GM21360 (cell line): ENCODE data around the gene FARP2.
A peak's percentile ranks its signal among the peaks of the same experiment; 100 is the strongest.

Experiments
- ATAC-seq: cut with Tn5 transposase; IDR thresholded peaks from one replicate; pipeline ENCODE4 v1.9.1; 2021; ENCODE audit warnings: mild to moderate bottlenecking, moderate library complexity; ENCODE audit not compliant: unreplicated experiment

The FARP2 gene

GRCh38 chr2:241321886-241322285, 34.2 kb upstream of the FARP2 start:
- ATAC-seq: no peak

- ATAC-seq: no peak
These were observed 32.3 kb upstream of the FARP2 start for GRCh38 chr2:241323778-241324177.

DNA sequence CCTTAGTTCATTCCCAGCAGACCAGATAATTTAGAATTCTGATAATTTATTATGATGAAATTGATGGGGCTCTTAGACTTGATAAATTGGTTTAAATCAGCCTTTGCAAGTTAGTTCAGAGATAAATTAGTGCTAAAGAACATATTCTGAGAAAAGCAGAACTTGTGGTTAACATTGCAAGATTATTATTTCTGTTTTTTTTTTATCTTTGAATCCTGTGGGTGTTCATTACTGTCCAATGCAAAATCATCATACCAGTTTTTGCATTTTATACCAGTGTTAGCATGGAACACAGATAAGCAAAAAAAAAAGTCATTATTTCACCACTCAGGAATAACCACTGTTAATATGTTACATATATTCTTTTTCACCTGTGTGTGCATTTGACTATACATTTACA, 31.3 kb upstream of the FARP2 start:
- ATAC-seq: no peak

DNA sequence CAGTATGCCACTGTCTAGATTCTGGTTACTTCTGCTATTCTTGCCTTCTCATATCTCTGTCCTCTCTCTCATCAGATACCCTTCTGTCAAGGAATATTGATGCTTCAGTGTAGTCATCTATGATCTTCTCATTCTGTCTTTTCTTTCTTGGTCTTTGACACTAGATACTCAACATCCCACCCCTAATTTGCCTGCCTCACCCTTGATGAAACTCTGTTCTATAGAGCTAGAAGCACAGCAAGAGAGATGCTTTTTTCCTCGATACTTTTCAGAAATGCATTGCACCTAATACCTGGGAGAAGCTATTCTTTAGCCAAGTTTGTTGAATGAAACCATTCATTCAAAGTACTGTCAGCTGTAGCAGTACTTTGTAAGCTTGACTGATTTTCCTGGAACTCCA, 30.8 kb upstream of the FARP2 start:
- ATAC-seq: no peak

DNA sequence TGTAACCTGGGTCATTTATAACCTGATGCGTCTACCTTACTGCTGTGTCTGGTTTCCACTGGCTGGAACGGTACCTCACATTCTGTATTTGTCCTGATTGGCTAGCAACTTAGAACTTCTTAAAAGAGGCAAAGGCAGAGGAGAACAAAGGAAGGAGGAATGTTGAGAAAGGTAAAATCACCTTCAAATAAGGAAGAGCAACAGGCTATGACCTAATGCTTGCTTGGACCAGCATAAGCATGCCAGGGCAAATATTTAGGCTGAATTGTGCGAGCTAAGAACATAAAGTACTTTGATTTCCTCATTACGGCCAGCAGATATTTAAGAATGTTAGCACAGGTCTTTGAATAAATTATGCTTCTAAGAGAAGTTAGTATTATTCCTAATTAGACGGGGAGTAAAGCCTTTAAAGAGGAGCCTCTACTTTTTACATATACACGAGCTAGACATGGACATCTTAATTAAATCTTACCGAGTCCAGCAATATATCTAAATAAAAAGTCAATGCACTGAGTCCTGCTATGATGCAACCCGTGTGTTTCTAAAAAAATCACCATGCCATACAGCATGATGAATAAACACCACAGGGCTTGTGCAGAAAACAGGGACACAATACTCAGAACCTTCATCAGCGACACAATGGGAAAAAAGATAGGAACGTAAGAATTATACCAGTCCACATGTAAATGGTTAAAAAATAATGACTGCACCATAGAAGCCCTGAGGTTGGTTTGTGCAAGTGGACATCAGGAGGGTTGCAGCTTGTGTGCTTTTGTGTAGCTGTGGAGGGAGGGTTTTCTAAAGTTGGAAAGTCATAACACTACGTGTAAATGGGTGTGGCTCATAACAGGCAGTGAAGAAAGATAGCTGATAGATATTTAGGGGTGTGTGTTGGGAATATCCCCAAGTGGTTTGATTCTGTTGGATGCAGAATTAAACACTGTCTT, 26.1 kb upstream of the FARP2 start:
- no peak for ATAC-seq

DNA sequence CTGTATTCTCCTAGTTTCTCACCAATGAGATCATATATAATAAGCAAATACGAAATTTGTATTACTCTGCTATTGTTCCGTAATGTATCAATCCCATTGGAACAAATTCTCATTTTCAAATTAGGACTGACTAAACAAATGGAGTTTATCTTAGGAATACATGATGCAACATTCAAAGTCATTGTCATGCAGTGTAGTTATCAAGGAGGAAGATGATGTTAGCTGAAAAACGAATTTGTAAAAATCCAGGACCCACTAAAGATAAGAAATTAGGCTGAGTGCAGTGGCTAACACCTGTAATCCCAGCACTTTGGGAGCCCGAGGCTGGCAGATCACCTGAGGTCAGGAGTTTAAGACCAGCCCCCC, 25.5 kb upstream of the FARP2 start:
- no peak for ATAC-seq

DNA sequence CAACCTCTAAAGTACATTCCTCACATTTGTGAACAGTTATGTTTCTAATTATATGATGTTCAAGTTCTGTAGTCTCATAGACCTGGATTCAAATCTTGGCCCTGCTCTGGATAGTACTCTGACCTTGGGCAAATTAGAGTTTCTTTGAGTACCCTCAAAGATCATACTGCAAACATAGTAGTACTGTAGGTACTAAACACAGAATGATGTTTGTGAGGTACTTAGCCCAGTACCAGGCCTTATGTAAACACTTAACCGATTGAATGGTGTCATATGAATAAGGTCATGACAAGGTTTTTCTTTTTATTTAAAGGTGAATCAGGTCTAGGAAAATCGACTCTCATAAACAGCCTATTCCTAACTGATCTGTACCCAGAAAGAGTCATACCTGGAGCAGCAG, 21.3 kb upstream of the FARP2 start:
- no peak for ATAC-seq

DNA sequence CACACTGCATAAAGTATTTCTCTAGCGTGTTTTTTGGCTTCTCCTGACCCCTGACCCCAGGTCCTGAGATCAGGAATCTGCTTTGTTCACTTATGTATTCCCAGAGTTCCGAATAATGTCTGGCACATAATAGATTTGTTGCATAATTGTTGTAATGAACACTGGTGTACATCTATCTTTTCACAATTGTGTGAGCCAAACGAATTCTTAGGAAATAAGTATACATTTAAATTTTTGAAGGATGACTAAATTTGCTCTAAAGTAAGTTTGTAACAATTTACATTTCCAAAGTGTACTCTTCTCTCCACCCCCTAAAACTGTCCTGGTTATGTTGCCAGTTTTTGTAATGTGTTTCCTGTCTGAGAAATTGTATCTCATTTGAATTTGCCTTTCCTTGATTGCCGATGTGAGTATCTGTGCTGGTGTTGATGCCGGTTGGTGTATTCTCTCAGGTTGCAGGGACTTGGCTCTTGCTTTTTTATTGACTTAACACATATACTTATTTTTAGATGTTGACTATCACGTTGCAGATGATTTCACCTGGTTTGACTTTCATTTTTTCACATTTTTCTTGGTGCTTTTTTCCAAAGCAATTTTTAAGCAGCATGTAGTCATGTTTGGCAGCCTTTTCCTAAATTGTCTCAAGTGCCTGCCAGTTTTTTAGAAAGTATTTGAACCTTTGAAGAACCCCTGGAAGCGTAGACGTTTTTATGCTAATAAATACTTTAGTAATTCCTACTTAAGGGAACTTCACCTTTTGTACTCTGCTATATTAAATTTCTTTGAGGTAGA, 16.1 kb upstream of the FARP2 start:
- no peak for ATAC-seq

DNA sequence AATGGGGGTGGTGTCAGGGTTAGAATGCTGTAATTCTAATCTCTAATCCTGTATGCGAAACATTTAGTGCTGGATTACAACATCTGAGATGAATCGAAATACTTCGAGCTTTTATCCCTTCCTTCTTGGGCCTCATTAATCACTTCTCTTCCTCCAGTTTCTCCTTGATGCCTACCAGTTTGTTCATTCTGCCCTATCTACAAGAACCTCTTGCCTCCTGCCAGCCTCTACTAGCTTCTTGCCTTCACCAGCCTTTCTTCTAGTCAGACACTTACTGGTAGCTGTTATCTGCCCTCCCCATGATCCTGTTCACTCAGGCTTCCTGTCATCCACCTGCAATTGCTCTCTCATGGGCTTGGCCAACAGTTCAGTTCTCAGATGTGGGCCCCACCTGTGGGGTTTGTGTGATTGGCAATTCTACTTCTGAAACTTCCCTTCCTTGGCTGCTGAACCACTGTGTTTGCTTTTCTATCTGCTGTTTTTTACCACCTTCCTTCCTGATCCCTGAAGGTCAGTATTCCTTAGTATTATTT, 15.4 kb upstream of the FARP2 start:
- no peak for ATAC-seq

DNA sequence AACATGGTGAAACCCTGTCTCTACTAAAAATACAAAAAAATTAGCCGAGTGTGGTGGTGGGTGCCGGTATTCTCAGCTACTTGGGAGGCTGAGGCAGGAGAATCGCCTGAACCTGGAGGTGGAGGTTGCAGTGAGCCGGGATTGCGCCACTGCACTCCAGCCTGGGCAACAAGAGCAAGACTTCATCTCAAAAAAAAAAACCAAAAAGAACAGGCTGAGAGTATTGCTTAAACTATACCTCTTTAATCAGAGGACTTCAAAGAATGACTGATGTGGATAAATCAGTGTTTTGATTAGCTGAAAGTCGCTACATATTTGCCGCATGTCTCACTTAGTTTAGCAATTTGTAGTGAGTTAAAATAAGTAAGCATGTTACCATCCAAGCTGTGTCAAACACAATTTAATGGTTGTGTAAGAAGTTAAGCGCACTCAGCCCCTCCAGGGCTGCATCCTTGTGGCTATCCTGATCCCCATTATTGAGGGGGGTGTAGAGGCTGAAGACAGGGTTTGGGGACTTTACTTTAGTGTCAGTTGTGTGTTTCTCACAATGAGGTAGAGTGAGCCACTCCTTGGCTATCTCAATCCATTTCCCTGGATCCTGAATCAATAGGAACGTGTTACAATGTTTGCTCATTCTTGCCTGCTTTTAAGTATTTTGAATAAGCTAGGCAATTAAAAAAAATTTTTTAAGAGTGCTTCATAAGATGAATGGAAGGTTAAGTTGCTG, 11.0 kb upstream of the FARP2 start:
- ATAC-seq: no peak

- ATAC-seq: no peak
These were observed 6.1 kb upstream of the FARP2 start for GRCh38 chr2:241349941-241350340.

DNA sequence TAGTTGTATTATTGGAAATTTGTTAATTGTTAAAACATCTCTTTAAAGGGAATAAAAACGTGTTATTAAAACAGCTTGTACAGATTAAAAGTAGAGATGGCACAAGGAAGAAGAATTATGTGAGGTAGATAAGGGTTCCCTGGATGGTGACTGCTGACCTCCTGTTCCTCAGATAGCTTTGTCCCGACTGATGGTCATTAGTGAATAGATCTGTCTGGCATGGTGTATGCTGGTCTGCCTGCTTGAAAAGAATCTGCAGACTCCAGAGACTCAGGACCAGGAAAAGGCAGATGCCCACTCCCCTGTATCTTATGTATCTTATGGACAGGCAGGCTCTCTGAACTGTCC, 5.6 kb upstream of the FARP2 start:
- no peak for ATAC-seq

- no peak for ATAC-seq
These were observed 5.0 kb upstream of the FARP2 start for GRCh38 chr2:241350878-241351639.

DNA sequence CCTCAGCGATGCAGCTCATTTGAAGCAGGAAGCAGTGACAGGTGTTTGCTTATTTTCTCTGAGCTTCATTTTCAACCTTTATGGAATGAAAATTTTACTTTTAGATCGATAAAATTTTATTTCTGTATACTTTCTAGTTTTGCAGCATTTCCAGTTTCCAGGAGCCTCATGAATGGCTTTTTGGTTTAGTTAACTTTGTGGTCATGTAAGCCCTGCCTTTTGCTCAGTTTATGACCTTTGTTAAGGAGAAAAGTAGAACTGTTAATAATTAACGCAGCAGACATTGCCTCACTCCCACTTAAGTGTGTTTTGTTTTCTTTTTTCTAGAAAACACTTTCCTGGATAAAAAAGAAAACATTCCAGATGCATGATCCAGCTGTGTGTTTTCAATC, 4.4 kb upstream of the FARP2 start:
- no peak for ATAC-seq

DNA sequence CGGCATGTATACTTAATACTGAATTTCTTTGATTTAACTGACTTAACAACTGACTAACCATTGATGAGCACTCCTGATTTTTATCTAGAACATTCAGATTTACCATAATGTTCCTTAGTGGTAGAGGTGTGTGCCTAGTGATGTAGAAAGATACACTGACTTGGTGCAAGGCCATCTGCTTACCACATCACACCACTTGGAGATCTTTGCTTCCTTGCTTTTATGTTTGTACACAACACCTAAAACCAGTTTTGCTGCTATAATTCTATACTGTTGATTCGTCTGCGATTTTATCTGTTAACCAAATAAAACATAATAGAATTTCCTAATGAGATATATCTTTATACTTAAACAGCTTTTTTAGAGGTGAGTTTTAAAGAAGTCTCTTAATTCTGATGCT, 3.9 kb upstream of the FARP2 start:
- no peak for ATAC-seq

GRCh38 chr2:241354668-241355658, 1.1 kb upstream of the FARP2 start:
- ATAC-seq: peak; percentile 21

GRCh38 chr2:241356871-241357260, 781 bp downstream of the FARP2 start:
- ATAC-seq: no peak

DNA sequence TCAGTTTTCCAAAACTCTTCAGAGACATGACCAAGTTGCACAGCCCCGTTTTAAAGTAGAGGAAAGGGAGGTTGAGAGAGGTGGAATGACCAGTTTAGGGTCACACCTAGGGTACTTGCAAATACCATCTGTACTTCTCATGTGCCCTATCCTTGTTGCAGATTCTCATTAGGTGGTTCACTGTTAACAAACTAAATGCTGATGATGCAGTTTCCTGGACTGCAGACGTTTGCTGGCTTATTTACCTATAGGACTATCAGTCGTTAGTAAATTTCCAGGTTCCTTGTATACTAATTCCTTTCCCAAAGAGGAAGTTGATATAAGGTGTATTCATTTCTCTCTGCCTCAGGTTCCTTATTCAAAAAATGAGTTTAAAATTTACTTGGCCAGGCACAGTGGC, 1.4 kb downstream of the FARP2 start:
- no peak for ATAC-seq

DNA sequence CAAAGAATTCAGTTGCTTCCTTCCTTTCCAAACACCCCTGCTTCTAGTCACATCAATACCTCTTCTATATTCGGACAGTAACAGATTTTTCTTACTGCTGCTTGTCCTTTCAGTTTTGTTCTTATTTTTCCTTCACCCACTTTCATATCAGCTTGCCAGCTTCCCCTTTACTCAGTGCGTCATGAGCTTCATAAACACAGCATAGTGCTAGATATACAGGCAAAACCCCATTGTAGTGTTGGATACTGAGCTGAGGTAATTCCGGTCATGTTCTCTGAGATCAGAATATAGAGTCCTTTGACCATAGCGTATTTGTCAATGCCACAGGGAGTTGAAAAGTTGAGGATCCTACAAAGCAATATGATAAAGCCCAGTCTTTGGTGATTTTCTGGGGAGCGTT, 2.4 kb downstream of the FARP2 start:
- ATAC-seq: peak; percentile 22
